CD8-positive, alpha-beta memory T cell (primary cell): ENCODE data around the gene CEP112. TPM values are rescaled to one million over a fixed set of nuclear protein-coding genes. Genes with fewer than 3 reads are reported as not detected.
A peak's percentile ranks its signal among the peaks of the same experiment; 100 is the strongest.

Experiments used
- CTCF ChIA-PET: fragments of 350-600 bp; sonication (Branson Sonifier 250); formaldehyde crosslinking; loops from one replicate; lab custom pipeline; 2021; ENCODE audit warnings: antibody characterized with exemption; lab: Charles Lee
- POLR2A ChIA-PET: fragments of 350-600 bp; sonication (Branson Sonifier 250); formaldehyde crosslinking; loops from one replicate; lab custom pipeline; 2021; ENCODE audit warnings: antibody characterized with exemption; lab: Charles Lee
- DNase-seq, 5 donors: peaks; one replicate each; pipeline versions ENCODE4 v3.0.0 to v3.0.0-alpha.2; 2020 to 2022; ENCODE audit warnings: mixed read lengths in 1 of 5
- H3K27ac ChIP-seq: one replicate; pipeline ENCODE4 v1.7.0; 2013; ENCODE audit warnings: low read depth, mild to moderate bottlenecking, low read length, moderate library complexity
- H3K27me3 ChIP-seq: 2 replicates; pipeline ENCODE4 v1.7.0; 2013; ENCODE audit warnings: low read length, mild to moderate bottlenecking; ENCODE audit not compliant: insufficient read depth, poor library complexity, severe bottlenecking
- H3K36me3 ChIP-seq: 2 replicates; pipeline ENCODE4 v1.7.0; 2013; ENCODE audit warnings: mild to moderate bottlenecking, low read length, moderate library complexity; ENCODE audit not compliant: insufficient read depth
- H3K4me1 ChIP-seq: 2 replicates; pipeline ENCODE4 v1.7.0; 2013; ENCODE audit warnings: mild to moderate bottlenecking, low read length, moderate library complexity; ENCODE audit not compliant: insufficient read depth
- H3K4me3 ChIP-seq: 2 replicates; pipeline ENCODE4 v1.7.0; 2013; ENCODE audit warnings: mild to moderate bottlenecking, low read length
- H3K9me3 ChIP-seq: 2 replicates; pipeline ENCODE4 v1.7.0; 2013; ENCODE audit warnings: mild to moderate bottlenecking, low read length
- H3K27ac Mint-ChIP-seq, 8 donors: one replicate each; pipeline ENCODE4 v1.8.0; 2020 to 2021; ENCODE audit warnings: mixed read lengths in 8 of 8, mild to moderate bottlenecking in 6 of 8, inconsistent platforms in 3 of 8, moderate library complexity in 3 of 8
- H3K27me3 Mint-ChIP-seq, 2 donors: one replicate each; pipeline ENCODE4 v1.8.0; 2020 to 2021; ENCODE audit warnings: mixed read lengths in 2 of 2, mild to moderate bottlenecking in 1 of 2, moderate library complexity in 1 of 2
- H3K36me3 Mint-ChIP-seq, 3 donors: one replicate each; pipeline ENCODE4 v1.8.0; 2020 to 2021; ENCODE audit warnings: mixed read lengths in 3 of 3, inconsistent platforms in 1 of 3, mild to moderate bottlenecking in 1 of 3
- H3K4me1 Mint-ChIP-seq, 3 donors: one replicate each; pipeline ENCODE4 v1.8.0; 2020 to 2021; ENCODE audit warnings: mixed read lengths in 3 of 3, inconsistent platforms in 1 of 3, mild to moderate bottlenecking in 1 of 3
- H3K4me3 Mint-ChIP-seq, 7 donors: one replicate each; pipeline ENCODE4 v1.8.0; 2020 to 2021; ENCODE audit warnings: mixed read lengths in 7 of 7, mild to moderate bottlenecking in 6 of 7, moderate library complexity in 4 of 7, inconsistent platforms in 2 of 7
- H3K9me3 Mint-ChIP-seq, 5 donors: one replicate each; pipeline ENCODE4 v1.8.0; 2020 to 2022; ENCODE audit warnings: mixed read lengths in 5 of 5, mild to moderate bottlenecking in 3 of 5, moderate library complexity in 2 of 5, inconsistent platforms in 1 of 5
- polyA plus RNA-seq: library from polyadenylated mRNA; unstranded; fragments of 300-500 nt; fragmentation: Illumina TruSeq; gene quantifications from one replicate; pipeline ENCODE4 v1.2.3, GENCODE V29; 2021
- total RNA-seq, 2 experiments: library from RNA; stranded (reverse); gene quantifications; one replicate each; pipeline ENCODE4 v1.2.3, GENCODE V29; 2021

CEP112 gene
- total and polyA plus RNA-seq, 3 experiments from 2014 or later: 0.64 to 4.5 (median 3.0) TPM

GRCh38 chr17:65918500-65918899 is 273.4 kb downstream of the CEP112 start:
- POLR2A ChIA-PET: no interaction called here
- H3K4me1 Mint-ChIP-seq: peaks cover 5 to 23% (median 11%) of the 10 kb centered on the region in 3 donors
- peaks cover 0 to 1% of the 10 kb centered on the region in 2 donors for H3K27me3 Mint-ChIP-seq
- Histone ChIP-seq H3K27ac (no peak overlapping the region), H3K27me3 (no peaks in the 10 kb centered on the region), H3K9me3 (no peaks in the 10 kb centered on the region), H3K36me3 (no peaks in the 10 kb centered on the region), H3K4me1 (peaks cover 7% of the 10 kb centered on the region), H3K4me3 (no peak overlapping the region)
- DNase-seq: no peak
- no peaks in the 10 kb centered on the region for H3K9me3 Mint-ChIP-seq
- peaks cover 0 to 3% (median 0%) of the 10 kb centered on the region in 3 donors for H3K36me3 Mint-ChIP-seq
- H3K4me3 Mint-ChIP-seq: no peak overlapping the region
- no peak overlapping the region for H3K27ac Mint-ChIP-seq
- CTCF ChIA-PET: no interaction called here

- Histone ChIP-seq H3K4me3 (no peak overlapping the region), H3K36me3 (no peaks in the 10 kb centered on the region), H3K4me1 (peaks cover 7% of the 10 kb centered on the region), H3K27ac (no peak overlapping the region), H3K27me3 (no peaks in the 10 kb centered on the region), H3K9me3 (no peaks in the 10 kb centered on the region)
- Mint-ChIP-seq H3K27ac (no peak overlapping the region), H3K27me3 (peaks cover 0 to 1% of the 10 kb centered on the region in 2 donors), H3K4me1 (peaks cover 5 to 23% (median 11%) of the 10 kb centered on the region in 3 donors), H3K4me3 (no peak overlapping the region), H3K9me3 (no peaks in the 10 kb centered on the region), H3K36me3 (peaks cover 0 to 3% (median 0%) of the 10 kb centered on the region in 3 donors)
- no peak for DNase-seq
- ChIA-PET POLR2A (no interaction called here), CTCF (no interaction called here)
Measured at GRCh38 chr17:65917560-65917959, 274.4 kb downstream of the CEP112 start.

GRCh38 chr17:65916425-65916824 is 275.5 kb downstream of the CEP112 start:
- no peak overlapping the region for H3K4me3 Mint-ChIP-seq
- no peaks in the 10 kb centered on the region for H3K27me3 ChIP-seq
- POLR2A ChIA-PET: interaction anchor here (0.6 kb wide), 1 partner anchor 940 kb away, joined by 3 read pairs; no protein-coding TSS in a partner anchor

GRCh38 chr17:65914784-65915342 is 277.1 kb downstream of the CEP112 start:
- no peak for DNase-seq
- Histone ChIP-seq H3K27me3 (no peaks in the 10 kb centered on the region), H3K9me3 (peaks cover 4% of the 10 kb centered on the region), H3K4me3 (no peak overlapping the region), H3K36me3 (no peaks in the 10 kb centered on the region), H3K27ac (no peak overlapping the region), H3K4me1 (peaks cover 7% of the 10 kb centered on the region)
- Mint-ChIP-seq H3K4me3 (peak overlapping the region in 3 of 7 donors; percentile 8 to 67 (median 11)), H3K36me3 (peaks cover 0 to 20% (median 2%) of the 10 kb centered on the region in 3 donors), H3K27me3 (peaks cover 0 to 2% of the 10 kb centered on the region in 2 donors), H3K4me1 (peaks cover 5 to 16% (median 11%) of the 10 kb centered on the region in 3 donors), H3K9me3 (peaks cover 7 to 19% (median 16%) of the 10 kb centered on the region in 5 donors), H3K27ac (no peak overlapping the region)
- ChIA-PET CTCF (no interaction called here), POLR2A (no interaction called here)

More at GRCh38 chr17:65916425-65916824, 275.5 kb downstream of the CEP112 start:
- no peaks in the 10 kb centered on the region for H3K36me3 ChIP-seq
- peaks cover 0 to 9% (median 0%) of the 10 kb centered on the region in 3 donors for H3K36me3 Mint-ChIP-seq
- no peak overlapping the region for H3K4me3 ChIP-seq
- H3K4me1 ChIP-seq: peaks cover 7% of the 10 kb centered on the region
- peaks cover 0 to 9% (median 4%) of the 10 kb centered on the region in 5 donors for H3K9me3 Mint-ChIP-seq
- CTCF ChIA-PET: no interaction called here
- no peak overlapping the region for H3K27ac Mint-ChIP-seq
- no peak for DNase-seq
- H3K27me3 Mint-ChIP-seq: peaks cover 0 to 3% of the 10 kb centered on the region in 2 donors
- H3K9me3 ChIP-seq: no peaks in the 10 kb centered on the region
- peaks cover 5 to 22% (median 11%) of the 10 kb centered on the region in 3 donors for H3K4me1 Mint-ChIP-seq
- H3K27ac ChIP-seq: no peak overlapping the region

GRCh38 chr17:65913326-65913850 is 278.5 kb downstream of the CEP112 start:
- CTCF ChIA-PET: no interaction called here
- Mint-ChIP-seq H3K36me3 (peaks cover 0 to 34% (median 2%) of the 10 kb centered on the region in 3 donors), H3K4me3 (no peak overlapping the region), H3K4me1 (peaks cover 5 to 16% (median 11%) of the 10 kb centered on the region in 3 donors), H3K27ac (no peak overlapping the region), H3K9me3 (peaks cover 7 to 28% (median 16%) of the 10 kb centered on the region in 5 donors), H3K27me3 (peaks cover 0 to 2% of the 10 kb centered on the region in 2 donors)
- Histone ChIP-seq H3K36me3 (no peaks in the 10 kb centered on the region), H3K27me3 (no peaks in the 10 kb centered on the region), H3K9me3 (peaks cover 4% of the 10 kb centered on the region), H3K27ac (no peak overlapping the region), H3K4me1 (peaks cover 7% of the 10 kb centered on the region), H3K4me3 (no peak overlapping the region)
- DNase-seq: no peak
- POLR2A ChIA-PET: no interaction called here

GRCh38 chr17:65910836-65911235 is 281.1 kb downstream of the CEP112 start:
- H3K27ac Mint-ChIP-seq: no peak overlapping the region
- ChIA-PET CTCF (no interaction called here), POLR2A (no interaction called here)
- H3K27me3 Mint-ChIP-seq: peaks cover 0 to 2% of the 10 kb centered on the region in 2 donors
- H3K9me3 Mint-ChIP-seq: peaks cover 8 to 28% (median 16%) of the 10 kb centered on the region in 5 donors
- H3K4me3 Mint-ChIP-seq: no peak overlapping the region
- no peaks in the 10 kb centered on the region for H3K36me3 ChIP-seq
- H3K36me3 Mint-ChIP-seq: peaks cover 0 to 33% (median 2%) of the 10 kb centered on the region in 3 donors
- DNase-seq: no peak
- H3K4me3 ChIP-seq: no peak overlapping the region
- no peaks in the 10 kb centered on the region for H3K27me3 ChIP-seq
- H3K9me3 ChIP-seq: peaks cover 4% of the 10 kb centered on the region
- H3K4me1 ChIP-seq: peaks cover 7% of the 10 kb centered on the region
- H3K4me1 Mint-ChIP-seq: peaks cover 5 to 13% (median 9%) of the 10 kb centered on the region in 3 donors
- no peak overlapping the region for H3K27ac ChIP-seq

- Mint-ChIP-seq H3K27me3 (peaks cover 0 to 2% of the 10 kb centered on the region in 2 donors), H3K9me3 (peaks cover 0 to 4% (median 0%) of the 10 kb centered on the region in 5 donors), H3K27ac (no peak overlapping the region), H3K36me3 (peaks cover 0 to 15% (median 4%) of the 10 kb centered on the region in 3 donors), H3K4me1 (no peaks in the 10 kb centered on the region), H3K4me3 (no peak overlapping the region)
- Histone ChIP-seq H3K27me3 (no peaks in the 10 kb centered on the region), H3K4me1 (no peaks in the 10 kb centered on the region), H3K4me3 (no peak overlapping the region), H3K36me3 (no peaks in the 10 kb centered on the region), H3K9me3 (no peaks in the 10 kb centered on the region), H3K27ac (no peak overlapping the region)
- DNase-seq: no peak
- ChIA-PET POLR2A (no interaction called here), CTCF (no interaction called here)
Measured at GRCh38 chr17:65902831-65903522, 289.0 kb downstream of the CEP112 start.

- Mint-ChIP-seq H3K4me1 (no peaks in the 10 kb centered on the region), H3K27ac (peak overlapping the region in 1 of 8 donors; percentile 71), H3K4me3 (no peak overlapping the region), H3K36me3 (peaks cover 0 to 15% (median 4%) of the 10 kb centered on the region in 3 donors), H3K27me3 (peaks cover 0 to 2% of the 10 kb centered on the region in 2 donors), H3K9me3 (peaks cover 0 to 4% (median 0%) of the 10 kb centered on the region in 5 donors)
- no peak overlapping the region for H3K4me3 ChIP-seq
- CTCF ChIA-PET: no interaction called here
- no peaks in the 10 kb centered on the region for H3K4me1 ChIP-seq
- no peaks in the 10 kb centered on the region for H3K9me3 ChIP-seq
- H3K36me3 ChIP-seq: no peaks in the 10 kb centered on the region
- POLR2A ChIA-PET: no interaction called here
- H3K27ac ChIP-seq: no peak overlapping the region
- no peaks in the 10 kb centered on the region for H3K27me3 ChIP-seq
- no peak for DNase-seq
Measured at GRCh38 chr17:65902155-65902554, 289.8 kb downstream of the CEP112 start.
